SK-N-SH treated with all-trans-retinoic acid at 6 μM for 48 hours (cell line): ENCODE results near the gene SMAD5.
A peak's percentile ranks its signal among the peaks of the same experiment; 100 is the strongest.

Source experiments
- ATAC-seq: fragments of 200-7000 bp; cut with Tn5 transposase; 3 replicates; pipeline ENCODE4 v1.9.1; 2020; ENCODE audit warnings: mild to moderate bottlenecking, moderate library complexity
- ARNTL ChIP-seq: fragments of 450-650 bp; formaldehyde crosslinking; IDR thresholded peaks from 2 replicates; pipeline ENCODE4 v1.5.0; 2020; ENCODE audit warnings: low read depth, mild to moderate bottlenecking, moderate library complexity, borderline replicate concordance
- BACH2 ChIP-seq: fragments of 250-450 bp; sonication (Bioruptor Pico); IDR thresholded peaks from 2 replicates; pipeline ENCODE4 v1.9.0; 2021; ENCODE audit warnings: mild to moderate bottlenecking, borderline replicate concordance
- CSDC2 ChIP-seq: fragments of 250-450 bp; sonication (Bioruptor Pico); IDR thresholded peaks from 2 replicates; pipeline ENCODE4 v1.5.0; 2020; ENCODE audit warnings: mild to moderate bottlenecking, moderate library complexity
- ESRRG ChIP-seq: fragments of 250-450 bp; sonication (Bioruptor Pico); IDR thresholded peaks from 2 replicates; pipeline ENCODE4 v1.6.1; 2021; ENCODE audit warnings: mild to moderate bottlenecking
- GLIS3 ChIP-seq: fragments of 250-450 bp; sonication (Bioruptor Pico); IDR thresholded peaks from 2 replicates; pipeline ENCODE4 v1.5.0; 2020; ENCODE audit warnings: mild to moderate bottlenecking, moderate library complexity
- ISL1 ChIP-seq: fragments of 250-450 bp; sonication (Bioruptor Pico); IDR thresholded peaks from 2 replicates; pipeline ENCODE4 v2.1.2; 2022; ENCODE audit warnings: mild to moderate bottlenecking, moderate library complexity
- PPARA ChIP-seq: fragments of 250-450 bp; sonication (Bioruptor Pico); IDR thresholded peaks from 2 replicates; pipeline ENCODE4 v1.5.0; 2020; ENCODE audit warnings: mild to moderate bottlenecking, borderline replicate concordance
- RARB ChIP-seq: fragments of 250-450 bp; sonication (Bioruptor Pico); IDR thresholded peaks from 2 replicates; pipeline ENCODE4 v1.8.0; 2021; ENCODE audit warnings: mild to moderate bottlenecking, moderate library complexity
- SNAI2 ChIP-seq: fragments of 250-450 bp; sonication (Bioruptor Pico); IDR thresholded peaks from 2 replicates; pipeline ENCODE4 v1.5.0; 2020; ENCODE audit warnings: mild to moderate bottlenecking, moderate library complexity
- TCF4 ChIP-seq: fragments of 250-450 bp; sonication (Bioruptor Pico); IDR thresholded peaks from 2 replicates; pipeline ENCODE4 v1.8.0; 2021; ENCODE audit warnings: mild to moderate bottlenecking, moderate library complexity, borderline replicate concordance
- TOX ChIP-seq: fragments of 250-450 bp; sonication (Bioruptor Pico); IDR thresholded peaks from 2 replicates; pipeline ENCODE4 v1.8.0; 2021; ENCODE audit warnings: mild to moderate bottlenecking, moderate library complexity, borderline replicate concordance
- ZC3H10 ChIP-seq: fragments of 250-450 bp; sonication (Bioruptor Pico); IDR thresholded peaks from 2 replicates; pipeline ENCODE4 v1.5.1; 2021; ENCODE audit warnings: mild to moderate bottlenecking, moderate library complexity
- ZFP30 ChIP-seq: fragments of 450-650 bp; formaldehyde crosslinking; IDR thresholded peaks from 2 replicates; pipeline ENCODE4 v1.5.0; 2022; ENCODE audit warnings: mild to moderate bottlenecking, moderate library complexity
- ZNF565 ChIP-seq: fragments of 450-650 bp; formaldehyde crosslinking; conservative IDR thresholded peaks from 2 replicates; pipeline ENCODE4 v1.5.0; 2020; ENCODE audit warnings: low read depth, mild to moderate bottlenecking, moderate library complexity
- ZNF70 ChIP-seq: fragments of 450-650 bp; formaldehyde crosslinking; IDR thresholded peaks from 2 replicates; pipeline ENCODE4 v1.5.0; 2020; ENCODE audit warnings: mild to moderate bottlenecking, moderate library complexity
- TF ChIP-seq, protein P1 (sequence below): fragments of 250-450 bp; sonication (Bioruptor Pico); IDR thresholded peaks from 2 replicates; pipeline ENCODE4 v1.8.0; 2021; ENCODE audit warnings: low read depth, mild to moderate bottlenecking, moderate library complexity, borderline replicate concordance
- TF ChIP-seq, protein P2 (sequence below): fragments of 250-450 bp; sonication (Bioruptor Pico); IDR thresholded peaks from 2 replicates; pipeline ENCODE4 v1.5.1; 2021; ENCODE audit warnings: mild to moderate bottlenecking, moderate library complexity
- TF ChIP-seq, protein P3 (sequence below): fragments of 250-450 bp; sonication (Bioruptor Pico); IDR thresholded peaks from 2 replicates; pipeline ENCODE4 v1.8.0; 2020; ENCODE audit warnings: mild to moderate bottlenecking, moderate library complexity, borderline replicate concordance
- TF ChIP-seq, protein P4 (sequence below): fragments of 250-450 bp; sonication (Bioruptor Pico); IDR thresholded peaks from 2 replicates; pipeline ENCODE4 v1.5.0; 2020; ENCODE audit warnings: mild to moderate bottlenecking, moderate library complexity
- TF ChIP-seq, protein P5 (sequence below): fragments of 250-450 bp; sonication (Bioruptor Pico); IDR thresholded peaks from 2 replicates; pipeline ENCODE4 v1.5.1; 2020; ENCODE audit warnings: low read depth, mild to moderate bottlenecking, moderate library complexity

SMAD5 gene

DNA sequence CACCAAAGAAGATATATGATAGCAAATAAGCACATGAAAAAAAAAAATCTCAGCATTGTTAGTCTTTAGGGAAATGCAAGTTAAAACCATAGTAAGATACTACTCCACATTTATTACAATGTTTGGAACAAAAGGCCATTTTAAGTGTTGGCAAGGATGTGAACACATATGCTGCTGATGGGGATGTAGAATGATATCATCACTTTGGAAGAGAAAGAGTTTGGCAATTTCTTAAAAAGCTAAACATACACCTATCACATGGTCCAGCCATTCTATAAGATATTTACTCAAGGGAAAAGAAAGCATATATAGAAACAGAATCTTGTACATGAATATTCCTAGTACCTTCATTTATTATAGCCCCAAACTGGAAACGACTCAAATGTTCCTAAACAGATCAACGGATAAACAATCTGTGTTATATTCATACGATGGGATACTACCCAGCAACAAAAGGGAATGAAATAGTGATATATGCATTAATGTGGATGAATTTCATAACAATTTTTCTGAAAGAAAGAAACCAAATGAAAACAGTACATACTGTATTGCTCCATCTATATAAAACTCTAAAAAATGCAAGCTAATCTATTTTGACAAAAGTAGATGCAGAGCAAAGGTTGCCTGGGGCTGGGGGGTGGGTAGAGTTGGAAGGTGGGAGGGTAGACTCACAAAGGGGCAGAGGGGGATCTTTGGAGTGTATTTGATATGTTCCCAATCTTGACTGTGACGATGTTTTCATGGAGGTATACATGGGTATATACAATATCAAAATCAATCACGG, 45.7 kb upstream of the SMAD5 start (continued):
- TF ChIP-seq, protein P1, sequence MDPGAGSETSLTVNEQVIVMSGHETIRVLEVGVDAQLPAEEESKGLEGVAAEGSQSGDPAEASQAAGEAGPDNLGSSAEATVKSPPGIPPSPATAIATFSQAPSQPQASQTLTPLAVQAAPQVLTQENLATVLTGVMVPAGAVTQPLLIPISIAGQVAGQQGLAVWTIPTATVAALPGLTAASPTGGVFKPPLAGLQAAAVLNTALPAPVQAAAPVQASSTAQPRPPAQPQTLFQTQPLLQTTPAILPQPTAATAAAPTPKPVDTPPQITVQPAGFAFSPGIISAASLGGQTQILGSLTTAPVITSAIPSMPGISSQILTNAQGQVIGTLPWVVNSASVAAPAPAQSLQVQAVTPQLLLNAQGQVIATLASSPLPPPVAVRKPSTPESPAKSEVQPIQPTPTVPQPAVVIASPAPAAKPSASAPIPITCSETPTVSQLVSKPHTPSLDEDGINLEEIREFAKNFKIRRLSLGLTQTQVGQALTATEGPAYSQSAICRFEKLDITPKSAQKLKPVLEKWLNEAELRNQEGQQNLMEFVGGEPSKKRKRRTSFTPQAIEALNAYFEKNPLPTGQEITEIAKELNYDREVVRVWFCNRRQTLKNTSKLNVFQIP (CRISPR knock-in tag), result no peak
- no peak for TF ChIP-seq RARB (CRISPR knock-in tag)

DNA sequence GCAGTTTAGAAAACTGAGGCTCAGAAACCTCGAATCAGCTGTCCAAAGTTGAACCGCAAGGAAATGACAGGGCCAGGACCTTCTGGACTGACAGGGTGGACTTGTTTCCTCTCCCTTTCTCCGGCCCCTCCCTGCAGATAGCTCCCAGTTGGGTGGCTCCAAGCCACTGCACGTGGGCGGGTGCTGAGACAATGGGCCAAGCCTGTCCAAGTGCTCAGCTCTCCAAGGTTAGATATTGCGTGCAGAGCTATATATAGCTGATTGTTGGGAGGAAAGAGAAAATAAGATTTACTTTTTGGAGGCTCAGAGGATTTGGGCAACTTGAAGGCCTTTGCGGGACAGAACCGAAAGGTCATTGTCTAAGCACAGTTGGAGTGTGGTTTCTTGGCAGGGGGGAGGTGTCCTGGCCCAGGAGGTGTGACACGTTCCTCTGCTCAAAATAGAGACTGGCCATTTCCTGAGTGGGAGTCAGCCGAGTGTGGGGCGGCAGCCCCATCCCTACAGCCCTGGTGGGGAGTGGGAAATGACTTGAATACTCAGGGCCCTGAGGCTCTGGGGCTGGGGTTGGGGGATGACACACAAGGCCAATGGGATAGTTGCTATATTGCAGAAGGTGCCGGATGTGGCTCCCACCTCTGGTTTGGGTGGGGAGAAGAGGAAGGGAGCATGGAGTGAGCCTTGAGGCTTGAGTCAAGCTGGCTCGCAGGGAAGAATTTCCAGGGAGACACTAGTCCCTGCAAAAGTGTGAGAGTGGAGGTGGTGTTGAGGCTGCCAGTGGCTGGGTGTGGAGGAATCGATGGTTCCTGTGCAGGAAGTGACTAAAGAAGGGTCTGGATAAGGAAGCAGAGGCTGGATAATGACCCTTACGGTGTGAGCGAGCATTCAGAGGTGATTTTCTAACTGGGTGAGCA, 44.4 kb upstream of the SMAD5 start:
- TF ChIP-seq ISL1 (CRISPR knock-in tag), result no peak
- TF ChIP-seq BACH2 (CRISPR knock-in tag), result no peak
- TF ChIP-seq ZC3H10 (CRISPR knock-in tag), result no peak
- no peak for TF ChIP-seq GLIS3
- TF ChIP-seq ZFP30 (CRISPR knock-in tag), result no peak
- no peak for TF ChIP-seq ZNF70 (CRISPR knock-in tag)
- no peak for TF ChIP-seq ARNTL
- no peak for TF ChIP-seq PPARA (CRISPR knock-in tag)
- TF ChIP-seq TOX, result no peak
- TF ChIP-seq, protein P2, sequence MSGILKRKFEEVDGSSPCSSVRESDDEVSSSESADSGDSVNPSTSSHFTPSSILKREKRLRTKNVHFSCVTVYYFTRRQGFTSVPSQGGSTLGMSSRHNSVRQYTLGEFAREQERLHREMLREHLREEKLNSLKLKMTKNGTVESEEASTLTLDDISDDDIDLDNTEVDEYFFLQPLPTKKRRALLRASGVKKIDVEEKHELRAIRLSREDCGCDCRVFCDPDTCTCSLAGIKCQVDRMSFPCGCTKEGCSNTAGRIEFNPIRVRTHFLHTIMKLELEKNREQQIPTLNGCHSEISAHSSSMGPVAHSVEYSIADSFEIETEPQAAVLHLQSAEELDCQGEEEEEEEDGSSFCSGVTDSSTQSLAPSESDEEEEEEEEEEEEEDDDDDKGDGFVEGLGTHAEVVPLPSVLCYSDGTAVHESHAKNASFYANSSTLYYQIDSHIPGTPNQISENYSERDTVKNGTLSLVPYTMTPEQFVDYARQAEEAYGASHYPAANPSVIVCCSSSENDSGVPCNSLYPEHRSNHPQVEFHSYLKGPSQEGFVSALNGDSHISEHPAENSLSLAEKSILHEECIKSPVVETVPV (CRISPR knock-in tag), result no peak
- TF ChIP-seq, protein P1 (CRISPR knock-in tag), result no peak
- TF ChIP-seq, protein P3, sequence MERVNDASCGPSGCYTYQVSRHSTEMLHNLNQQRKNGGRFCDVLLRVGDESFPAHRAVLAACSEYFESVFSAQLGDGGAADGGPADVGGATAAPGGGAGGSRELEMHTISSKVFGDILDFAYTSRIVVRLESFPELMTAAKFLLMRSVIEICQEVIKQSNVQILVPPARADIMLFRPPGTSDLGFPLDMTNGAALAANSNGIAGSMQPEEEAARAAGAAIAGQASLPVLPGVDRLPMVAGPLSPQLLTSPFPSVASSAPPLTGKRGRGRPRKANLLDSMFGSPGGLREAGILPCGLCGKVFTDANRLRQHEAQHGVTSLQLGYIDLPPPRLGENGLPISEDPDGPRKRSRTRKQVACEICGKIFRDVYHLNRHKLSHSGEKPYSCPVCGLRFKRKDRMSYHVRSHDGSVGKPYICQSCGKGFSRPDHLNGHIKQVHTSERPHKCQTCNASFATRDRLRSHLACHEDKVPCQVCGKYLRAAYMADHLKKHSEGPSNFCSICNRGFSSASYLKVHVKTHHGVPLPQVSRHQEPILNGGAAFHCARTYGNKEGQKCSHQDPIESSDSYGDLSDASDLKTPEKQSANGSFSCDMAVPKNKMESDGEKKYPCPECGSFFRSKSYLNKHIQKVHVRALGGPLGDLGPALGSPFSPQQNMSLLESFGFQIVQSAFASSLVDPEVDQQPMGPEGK, result no peak
- TF ChIP-seq ESRRG (CRISPR knock-in tag), result no peak
- no peak for TF ChIP-seq TCF4 (CRISPR knock-in tag)
- TF ChIP-seq, protein P4, sequence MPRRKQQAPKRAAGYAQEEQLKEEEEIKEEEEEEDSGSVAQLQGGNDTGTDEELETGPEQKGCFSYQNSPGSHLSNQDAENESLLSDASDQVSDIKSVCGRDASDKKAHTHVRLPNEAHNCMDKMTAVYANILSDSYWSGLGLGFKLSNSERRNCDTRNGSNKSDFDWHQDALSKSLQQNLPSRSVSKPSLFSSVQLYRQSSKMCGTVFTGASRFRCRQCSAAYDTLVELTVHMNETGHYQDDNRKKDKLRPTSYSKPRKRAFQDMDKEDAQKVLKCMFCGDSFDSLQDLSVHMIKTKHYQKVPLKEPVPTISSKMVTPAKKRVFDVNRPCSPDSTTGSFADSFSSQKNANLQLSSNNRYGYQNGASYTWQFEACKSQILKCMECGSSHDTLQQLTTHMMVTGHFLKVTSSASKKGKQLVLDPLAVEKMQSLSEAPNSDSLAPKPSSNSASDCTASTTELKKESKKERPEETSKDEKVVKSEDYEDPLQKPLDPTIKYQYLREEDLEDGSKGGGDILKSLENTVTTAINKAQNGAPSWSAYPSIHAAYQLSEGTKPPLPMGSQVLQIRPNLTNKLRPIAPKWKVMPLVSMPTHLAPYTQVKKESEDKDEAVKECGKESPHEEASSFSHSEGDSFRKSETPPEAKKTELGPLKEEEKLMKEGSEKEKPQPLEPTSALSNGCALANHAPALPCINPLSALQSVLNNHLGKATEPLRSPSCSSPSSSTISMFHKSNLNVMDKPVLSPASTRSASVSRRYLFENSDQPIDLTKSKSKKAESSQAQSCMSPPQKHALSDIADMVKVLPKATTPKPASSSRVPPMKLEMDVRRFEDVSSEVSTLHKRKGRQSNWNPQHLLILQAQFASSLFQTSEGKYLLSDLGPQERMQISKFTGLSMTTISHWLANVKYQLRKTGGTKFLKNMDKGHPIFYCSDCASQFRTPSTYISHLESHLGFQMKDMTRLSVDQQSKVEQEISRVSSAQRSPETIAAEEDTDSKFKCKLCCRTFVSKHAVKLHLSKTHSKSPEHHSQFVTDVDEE (CRISPR knock-in tag), result no peak
- no peak for TF ChIP-seq ZNF565
- no peak for ATAC-seq

DNA sequence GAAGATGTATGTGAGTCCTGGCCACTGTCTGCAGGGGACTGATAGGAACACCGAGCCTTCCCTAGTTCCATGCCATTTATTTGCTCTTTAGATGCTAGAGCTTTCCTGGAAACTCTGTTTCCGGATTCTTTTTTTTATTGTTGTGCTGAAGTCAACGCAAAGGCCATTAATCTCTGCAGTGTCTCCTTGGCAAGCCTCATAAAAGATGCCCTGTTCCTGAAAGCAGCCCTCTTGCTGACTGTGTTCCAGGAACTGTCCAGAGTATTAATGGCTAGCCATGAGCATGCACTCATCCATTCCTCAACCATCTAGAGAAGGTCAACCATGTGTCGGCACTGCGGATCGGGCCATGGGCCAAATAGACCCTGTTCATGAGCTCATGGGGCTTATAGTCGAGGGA, 42.9 kb upstream of the SMAD5 start:
- TF ChIP-seq, protein P2 (CRISPR knock-in tag), result no peak
- TF ChIP-seq, protein P5, sequence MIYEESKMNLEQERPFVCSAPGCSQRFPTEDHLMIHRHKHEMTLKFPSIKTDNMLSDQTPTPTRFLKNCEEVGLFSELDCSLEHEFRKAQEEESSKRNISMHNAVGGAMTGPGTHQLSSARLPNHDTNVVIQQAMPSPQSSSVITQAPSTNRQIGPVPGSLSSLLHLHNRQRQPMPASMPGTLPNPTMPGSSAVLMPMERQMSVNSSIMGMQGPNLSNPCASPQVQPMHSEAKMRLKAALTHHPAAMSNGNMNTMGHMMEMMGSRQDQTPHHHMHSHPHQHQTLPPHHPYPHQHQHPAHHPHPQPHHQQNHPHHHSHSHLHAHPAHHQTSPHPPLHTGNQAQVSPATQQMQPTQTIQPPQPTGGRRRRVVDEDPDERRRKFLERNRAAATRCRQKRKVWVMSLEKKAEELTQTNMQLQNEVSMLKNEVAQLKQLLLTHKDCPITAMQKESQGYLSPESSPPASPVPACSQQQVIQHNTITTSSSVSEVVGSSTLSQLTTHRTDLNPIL (CRISPR knock-in tag), result no peak
- TF ChIP-seq CSDC2 (CRISPR knock-in tag) (no peak), TOX (no peak), ZNF565 (no peak), SNAI2 (CRISPR knock-in tag) (no peak), ARNTL (no peak), ZC3H10 (CRISPR knock-in tag) (no peak)
- TF ChIP-seq, all 23 proteins: peak for 0
- ATAC-seq, result peak; percentile 46; the same call in 1 of the 3 replicates
